T-helper 2 cell treated with Interferon-gamma antibody and Interleukin-4, amounts not matched to agents 100 ng/mL and 5 ng/mL, for 36 hours (primary cell): ENCODE results near the gene CCNB1IP1. TPM values are rescaled to one million over a fixed set of nuclear protein-coding genes. Genes with fewer than 3 reads are reported as not detected.

Source experiments
- total RNA-seq: library from RNA; stranded (reverse); gene quantifications from 2 replicates; pipeline ENCODE4 v1.2.3, GENCODE V29; 2022

CCNB1IP1 gene
- total RNA-seq, 1 donor from 2014 or later, result 26.3 TPM

Other genes with a start within 250 kb of the CCNB1IP1 start
- not detected in 2 replicates for gene OR4K17, start 222.5 kb downstream of the CCNB1IP1 start, total RNA-seq
- gene OR4N5, start 194.5 kb downstream of the CCNB1IP1 start, total RNA-seq, result not detected in 2 replicates
- gene OR11G2, start 142.4 kb downstream of the CCNB1IP1 start, total RNA-seq, result not detected in 2 replicates
- gene OR11H6, start 109.6 kb downstream of the CCNB1IP1 start, total RNA-seq, result not detected in 2 replicates
- gene OR11H7, start 104.3 kb downstream of the CCNB1IP1 start, total RNA-seq, result not detected in 2 replicates
- gene OR11H4, start 94.0 kb downstream of the CCNB1IP1 start, total RNA-seq, result not detected in 2 replicates
- 24.5 and 24.6 TPM in 2 replicates for gene TTC5, start 27.3 kb downstream of the CCNB1IP1 start, total RNA-seq
- gene PARP2, start 10.4 kb upstream of the CCNB1IP1 start, total RNA-seq, result 28.5 and 32.7 TPM in 2 replicates
- 35.3 and 36.3 TPM in 2 replicates for gene TEP1, start 80.2 kb upstream of the CCNB1IP1 start, total RNA-seq
- gene KLHL33, start 102.9 kb upstream of the CCNB1IP1 start, total RNA-seq, result 0.05 and 0.11 TPM in 2 replicates
- 64.5 and 66.6 TPM in 2 replicates for gene OSGEP, start 121.5 kb upstream of the CCNB1IP1 start, total RNA-seq
- gene APEX1, start 121.9 kb upstream of the CCNB1IP1 start, total RNA-seq, result 169 and 170 TPM in 2 replicates
- gene PIP4P1, start 128.2 kb upstream of the CCNB1IP1 start, total RNA-seq, result 34.2 and 36.1 TPM in 2 replicates
- gene PNP, start 136.1 kb upstream of the CCNB1IP1 start, total RNA-seq, result 158 and 160 TPM in 2 replicates
- 0.50 and 0.52 TPM in 2 replicates for gene RNASE10, start 172.3 kb upstream of the CCNB1IP1 start, total RNA-seq
- not detected in 2 replicates for gene RNASE9, start 227.8 kb upstream of the CCNB1IP1 start, total RNA-seq